Mononuclear cell (primary cell): ENCODE measurements around the gene BLTP3B. TPM values are rescaled to one million over a fixed set of nuclear protein-coding genes. Genes with fewer than 3 reads are reported as not detected.
A peak's percentile ranks its signal among the peaks of the same experiment; 100 is the strongest.

Source experiments
- H3K27me3 ChIP-seq: 2 replicates; pipeline ENCODE4 v1.6.0; 2011; ENCODE audit warnings: low read length, control low read depth; ENCODE audit not compliant: insufficient read depth
- H3K4me1 ChIP-seq: 2 replicates; pipeline ENCODE4 v1.5.1; 2011; ENCODE audit warnings: mild to moderate bottlenecking, low read length, control low read depth; ENCODE audit not compliant: insufficient read depth
- H3K4me3 ChIP-seq: 2 replicates; pipeline ENCODE4 v1.5.1; 2011; ENCODE audit warnings: mild to moderate bottlenecking, low read length, moderate library complexity
- H3K9me3 ChIP-seq: 2 replicates; pipeline ENCODE4 v1.5.1; 2011; ENCODE audit warnings: low read depth, mild to moderate bottlenecking, control low read depth, low read length
- total RNA-seq: library from RNA; depleted of rRNA; stranded (reverse); fragments of >200 nt; gene quantifications from one replicate; pipeline ENCODE4 v1.2.3, GENCODE V29; 2012

BLTP3B gene
- total RNA-seq, 1 donor = 61.1 TPM

DNA sequence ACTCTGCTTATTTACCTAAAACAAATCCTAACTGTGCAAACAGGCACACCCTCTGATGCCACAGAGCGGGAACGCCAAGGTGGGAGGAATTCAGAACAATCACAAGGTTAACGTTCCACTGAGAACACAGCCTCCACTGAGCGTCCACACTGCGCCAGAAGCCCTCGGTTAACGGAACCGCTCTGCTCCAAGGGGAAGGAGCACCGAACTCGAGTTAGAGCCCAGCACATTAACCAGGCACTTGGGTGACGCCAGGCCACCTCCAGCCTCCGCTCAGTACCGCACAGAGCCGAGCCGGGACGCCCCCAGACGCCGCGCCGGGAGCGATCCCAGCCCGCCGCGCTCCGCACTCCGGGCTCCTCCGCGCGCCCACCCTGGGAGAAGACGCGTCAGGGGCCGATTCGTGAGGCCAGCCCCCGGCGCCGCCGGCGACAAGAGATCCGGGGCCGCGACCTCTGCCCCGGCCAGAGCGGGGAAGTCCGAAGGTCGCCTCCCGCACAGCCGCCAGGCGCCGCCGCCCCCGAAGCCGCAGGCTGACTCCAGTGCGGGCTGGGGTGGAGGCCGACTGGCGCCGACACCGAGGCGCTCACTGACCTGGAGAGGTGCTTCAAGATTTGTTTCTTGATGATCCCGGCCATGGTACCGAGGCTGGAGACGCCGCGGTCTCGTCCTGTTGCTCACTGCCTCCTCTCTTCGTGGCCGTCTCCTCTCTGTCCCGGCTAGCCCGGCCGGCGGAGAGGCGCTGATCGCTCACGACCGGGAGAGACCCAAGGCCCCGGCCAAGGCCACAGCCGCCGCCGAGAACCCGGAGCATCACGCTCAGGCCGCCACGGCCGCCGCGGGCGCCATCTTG lies 450 bp downstream of the BLTP3B start:
- peaks cover 52% of the 10 kb centered on the region for H3K4me1 ChIP-seq
- peak overlapping the region; percentile 97 for H3K4me3 ChIP-seq
- H3K9me3 ChIP-seq = no peaks in the 10 kb centered on the region
- no peaks in the 10 kb centered on the region for H3K27me3 ChIP-seq

DNA sequence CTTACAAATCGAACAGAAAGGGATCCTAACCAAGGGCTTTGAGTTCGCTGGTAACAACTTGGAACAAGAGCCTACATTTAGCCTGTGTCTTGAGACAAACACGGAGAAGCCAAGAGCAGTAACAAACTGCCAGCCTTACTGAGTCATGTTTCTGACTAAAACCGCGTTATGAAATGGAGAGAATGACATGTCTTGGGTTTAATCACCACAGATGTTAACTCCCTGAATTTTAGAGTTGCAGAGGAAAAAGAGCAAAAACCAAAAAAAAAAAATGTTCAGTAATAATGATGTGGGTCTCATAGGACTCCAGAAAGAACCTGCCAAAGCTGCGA lies 1.0 kb downstream of the BLTP3B start:
- Histone ChIP-seq H3K27me3 (no peaks in the 10 kb centered on the region), H3K4me1 (peaks cover 58% of the 10 kb centered on the region), H3K4me3 (peak overlapping the region; percentile 97), H3K9me3 (no peaks in the 10 kb centered on the region)

DNA sequence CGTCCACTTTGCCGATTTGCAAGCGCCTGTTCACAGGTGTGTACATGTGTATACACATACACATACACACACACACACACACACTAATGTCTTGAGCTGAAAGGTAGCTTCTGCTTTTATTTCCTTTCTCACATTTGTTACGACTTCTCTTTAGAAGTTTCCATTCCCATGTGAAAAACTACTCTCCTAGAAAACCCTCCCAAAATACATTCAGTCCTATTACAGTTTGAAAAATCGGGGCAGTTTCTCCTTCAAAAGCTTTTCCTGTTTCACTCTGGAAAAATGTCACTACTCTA lies 3.9 kb downstream of the BLTP3B start:
- Histone ChIP-seq H3K9me3 (no peaks in the 10 kb centered on the region), H3K4me3 (no peak overlapping the region), H3K27me3 (no peaks in the 10 kb centered on the region), H3K4me1 (peaks cover 71% of the 10 kb centered on the region)

DNA sequence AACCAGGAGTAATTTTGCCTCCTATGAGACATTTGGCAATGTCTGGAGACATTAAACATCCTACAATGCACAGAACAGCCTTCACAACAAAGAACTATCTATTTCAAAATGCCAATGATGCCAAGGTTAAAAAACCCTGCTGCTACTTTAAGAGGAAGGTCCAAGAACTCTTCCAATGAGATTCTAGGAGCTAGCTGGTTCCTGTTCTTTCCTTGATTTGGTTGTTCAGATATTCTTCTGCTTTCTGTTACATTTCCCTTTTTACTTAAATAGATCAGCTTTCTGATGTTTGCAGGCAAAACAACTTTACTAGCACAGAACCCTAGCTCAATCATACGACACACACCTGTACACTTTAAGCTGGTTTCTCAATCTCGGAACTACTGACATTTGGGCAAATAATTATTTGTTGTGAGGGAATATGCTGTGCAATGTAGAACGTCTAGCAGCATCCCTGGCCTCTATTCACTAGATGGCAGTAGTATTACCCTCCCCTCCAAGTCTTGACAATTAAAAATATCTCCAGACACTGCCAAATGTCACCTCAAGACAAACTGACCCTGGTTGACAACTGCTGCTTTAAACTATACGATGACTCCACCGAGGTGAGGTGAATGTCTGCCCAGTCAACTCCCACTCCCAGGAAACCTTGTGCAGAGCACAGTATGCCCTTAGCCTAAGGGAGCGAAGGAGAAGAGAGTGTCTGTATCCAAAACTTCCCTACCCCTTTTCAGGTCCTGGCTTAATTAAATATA lies 4.4 kb downstream of the BLTP3B start:
- H3K9me3 ChIP-seq = no peaks in the 10 kb centered on the region
- H3K27me3 ChIP-seq = no peaks in the 10 kb centered on the region
- H3K4me1 ChIP-seq = peaks cover 69% of the 10 kb centered on the region
- H3K4me3 ChIP-seq = no peak overlapping the region

DNA sequence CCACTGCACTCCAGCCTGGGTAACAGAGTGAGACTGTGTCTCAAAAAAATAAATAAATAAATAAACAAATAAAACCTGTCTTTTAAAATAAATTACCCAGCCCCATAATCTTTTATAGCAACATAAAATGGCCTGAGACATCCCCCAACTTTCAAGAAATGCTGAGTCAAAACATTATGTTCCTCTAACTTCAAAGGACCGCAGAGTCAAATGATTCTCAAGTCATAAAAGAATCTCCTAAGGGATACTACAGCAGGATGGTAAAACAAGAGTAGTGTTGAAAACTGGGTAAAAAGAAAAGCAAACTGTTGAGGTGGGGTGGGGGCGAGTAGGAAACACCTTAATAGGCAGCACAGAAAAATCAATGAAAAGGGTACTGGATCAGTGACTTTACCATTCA lies 9.5 kb downstream of the BLTP3B start:
- no peak overlapping the region for H3K4me3 ChIP-seq
- H3K4me1 ChIP-seq = peaks cover 50% of the 10 kb centered on the region
- no peaks in the 10 kb centered on the region for H3K27me3 ChIP-seq
- H3K9me3 ChIP-seq = no peaks in the 10 kb centered on the region

DNA sequence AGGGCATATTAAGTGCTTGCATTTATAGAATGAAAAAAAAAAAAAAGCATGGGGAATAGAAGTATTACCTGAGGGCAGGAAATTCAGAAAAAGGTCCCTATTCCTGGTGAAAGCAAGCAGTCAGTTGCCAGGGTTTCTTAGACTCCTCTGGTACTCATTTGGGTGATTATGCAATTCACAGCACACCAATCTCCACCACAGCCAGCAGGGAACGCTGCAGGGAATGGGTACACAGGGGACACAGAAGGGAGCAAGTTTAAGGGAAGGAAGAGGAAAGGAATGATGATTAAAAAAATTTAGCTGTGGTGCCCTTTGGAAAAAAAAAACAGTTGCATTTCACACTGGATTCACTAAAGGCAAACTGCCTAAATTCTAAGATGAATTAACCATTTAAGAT lies 14.2 kb downstream of the BLTP3B start:
- H3K27me3 ChIP-seq = no peaks in the 10 kb centered on the region
- H3K4me3 ChIP-seq = no peak overlapping the region

DNA sequence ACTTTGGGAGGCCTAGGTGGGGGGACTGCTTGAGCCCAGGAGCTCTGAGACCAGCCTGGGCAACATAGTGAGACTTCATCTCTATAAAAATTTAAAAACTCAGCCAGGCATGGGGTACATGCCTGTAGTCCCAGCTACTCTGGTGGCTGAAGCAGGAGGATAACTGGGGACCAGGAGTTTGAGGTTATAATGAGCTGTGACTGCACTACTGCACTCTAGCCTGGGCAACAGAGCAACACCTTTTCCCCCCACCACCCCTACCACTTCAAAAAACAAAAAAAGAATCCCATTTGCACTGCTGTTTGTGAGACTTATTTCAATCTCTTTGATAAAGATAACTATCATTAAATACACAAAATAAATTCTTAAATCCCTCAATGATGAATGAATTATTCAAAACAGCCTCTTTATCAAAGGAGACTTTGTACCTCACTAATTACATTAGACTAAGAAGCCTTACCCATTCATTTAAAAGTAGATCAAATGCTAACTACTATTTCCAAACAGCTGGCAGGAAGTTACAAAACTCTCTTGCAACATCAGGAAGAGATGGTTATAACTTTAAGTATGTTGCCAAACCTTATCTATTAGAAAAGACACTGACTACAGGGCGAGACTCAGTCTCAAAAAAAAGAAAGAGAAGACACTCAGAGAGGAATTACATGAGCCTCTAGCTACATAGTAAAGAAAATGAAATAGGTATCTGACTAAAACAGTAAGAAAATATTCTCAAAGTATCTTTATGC lies 14.7 kb downstream of the BLTP3B start:
- Histone ChIP-seq H3K27me3 (no peaks in the 10 kb centered on the region), H3K9me3 (no peaks in the 10 kb centered on the region), H3K4me3 (no peak overlapping the region), H3K4me1 (peaks cover 48% of the 10 kb centered on the region)

More for the DNA sequence above, 14.2 kb downstream of the BLTP3B start:
- H3K9me3 ChIP-seq = no peaks in the 10 kb centered on the region
- H3K4me1 ChIP-seq = peaks cover 51% of the 10 kb centered on the region

DNA sequence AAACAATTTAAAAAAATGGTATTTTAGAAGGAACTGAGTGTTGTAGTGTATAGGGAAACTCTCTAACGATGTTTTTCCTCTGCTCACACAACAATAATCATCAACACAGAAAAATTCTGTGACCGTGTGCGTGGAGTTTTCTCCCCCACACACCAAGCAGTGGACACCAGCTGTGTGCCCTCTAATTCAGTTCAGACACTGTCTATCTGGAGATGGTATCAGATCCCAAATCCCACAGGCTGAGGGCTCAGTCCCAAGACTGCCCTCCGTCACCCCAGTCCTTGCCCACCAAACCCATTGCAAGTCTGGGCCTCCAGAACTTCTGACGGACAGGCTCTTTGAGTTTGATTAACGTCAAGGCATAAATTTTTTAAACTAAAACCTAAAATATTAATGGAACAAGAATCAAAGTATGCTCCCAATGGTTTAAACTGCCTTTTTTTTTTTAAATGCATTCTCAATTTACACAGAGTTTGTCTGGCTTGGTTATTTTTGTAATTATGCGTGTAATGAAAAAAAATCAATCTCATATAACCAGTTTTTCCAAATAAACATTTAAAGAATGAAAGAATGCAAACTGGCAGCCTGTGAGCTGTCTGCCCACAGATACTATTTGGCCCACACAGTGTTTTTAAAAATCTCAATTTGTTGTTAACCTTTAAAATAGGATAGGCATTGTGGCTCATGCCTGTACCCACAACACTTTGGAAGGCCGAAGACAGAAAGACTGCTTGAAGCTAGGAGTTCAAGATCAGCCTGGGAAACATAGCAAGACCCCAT lies 19.2 kb downstream of the BLTP3B start:
- H3K4me1 ChIP-seq = peaks cover 33% of the 10 kb centered on the region
- no peaks in the 10 kb centered on the region for H3K27me3 ChIP-seq

DNA sequence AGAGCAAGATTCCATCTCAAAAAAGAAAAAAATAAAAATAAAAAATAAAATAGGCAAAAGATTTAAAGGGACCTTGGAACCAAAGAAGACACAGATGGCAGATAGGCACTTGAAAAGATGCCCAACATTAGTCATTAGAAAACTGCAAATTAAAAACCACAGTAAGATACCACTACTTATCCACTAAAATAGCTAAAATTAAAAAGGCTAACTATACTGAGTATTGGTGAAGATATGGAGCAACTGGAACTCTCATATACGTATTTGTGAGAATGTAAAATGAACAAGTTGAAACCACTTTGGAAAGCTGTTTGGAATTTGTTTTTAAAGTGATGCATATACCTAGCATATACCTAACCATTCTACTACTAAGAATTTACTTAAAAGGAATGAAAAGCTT lies 22.3 kb downstream of the BLTP3B start:
- Histone ChIP-seq H3K9me3 (no peaks in the 10 kb centered on the region), H3K4me1 (peaks cover 15% of the 10 kb centered on the region), H3K27me3 (no peaks in the 10 kb centered on the region), H3K4me3 (no peak overlapping the region)

More for the DNA sequence above, 19.2 kb downstream of the BLTP3B start:
- no peak overlapping the region for H3K4me3 ChIP-seq
- H3K9me3 ChIP-seq = no peaks in the 10 kb centered on the region

DNA sequence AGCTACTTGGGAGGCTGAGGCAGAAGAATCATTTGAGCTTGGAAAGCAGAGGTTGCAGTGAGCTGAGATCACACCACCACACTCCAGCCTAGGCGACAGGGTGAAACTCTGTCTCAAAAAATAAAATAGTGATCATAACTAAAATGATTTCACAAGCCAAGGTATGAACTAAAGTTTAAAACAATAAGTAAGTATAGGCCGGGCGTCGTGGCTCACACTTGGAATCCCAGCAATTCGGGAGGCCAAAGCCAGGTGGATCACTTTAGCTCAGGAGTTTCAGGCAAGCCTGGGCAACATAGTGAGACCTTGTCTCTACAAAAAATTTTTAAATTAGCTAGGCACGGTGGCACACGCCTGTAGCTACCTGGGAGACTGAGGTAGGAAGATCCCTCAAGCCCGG lies 27.4 kb downstream of the BLTP3B start:
- Histone ChIP-seq H3K27me3 (no peaks in the 10 kb centered on the region), H3K9me3 (no peaks in the 10 kb centered on the region), H3K4me1 (peaks cover 11% of the 10 kb centered on the region), H3K4me3 (no peak overlapping the region)

DNA sequence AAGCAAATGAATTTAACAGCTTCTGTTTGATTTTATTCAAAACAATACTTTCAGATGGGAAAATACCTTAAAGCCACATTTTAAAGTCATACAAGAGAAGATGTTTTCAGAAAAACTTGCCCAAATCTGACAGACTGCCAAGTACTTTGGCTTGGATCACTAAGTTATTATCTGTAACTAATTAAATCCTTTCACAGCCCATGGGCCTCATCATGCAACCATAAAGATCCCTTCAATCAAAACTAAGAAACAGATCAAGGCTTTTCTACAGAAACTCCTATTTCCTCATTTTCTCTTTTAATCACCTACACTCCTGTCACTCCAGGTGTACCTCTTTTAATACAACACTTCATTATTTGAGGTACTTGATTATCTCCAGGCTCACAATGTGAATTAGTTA lies 28.1 kb downstream of the BLTP3B start:
- peaks cover 11% of the 10 kb centered on the region for H3K4me1 ChIP-seq
- no peaks in the 10 kb centered on the region for H3K9me3 ChIP-seq
- H3K27me3 ChIP-seq = no peaks in the 10 kb centered on the region
- no peak overlapping the region for H3K4me3 ChIP-seq

DNA sequence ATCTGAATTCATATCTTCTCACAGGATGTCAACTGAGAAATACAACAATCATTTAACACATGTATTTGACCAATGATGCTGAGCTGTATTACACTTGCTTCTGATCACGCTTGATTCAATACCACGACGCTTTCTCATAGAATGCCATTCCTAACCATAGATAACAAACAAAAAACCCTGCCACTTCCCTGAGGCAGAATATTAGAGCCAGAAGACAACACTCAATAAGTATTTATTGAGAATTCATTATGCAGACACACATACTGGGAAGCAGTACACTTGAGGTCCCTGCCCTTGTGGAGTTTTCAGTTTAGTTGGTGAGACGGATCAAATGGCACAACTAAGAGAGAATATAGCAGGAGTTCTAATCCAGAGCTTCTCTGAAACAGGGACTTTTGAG lies 32.4 kb downstream of the BLTP3B start:
- Histone ChIP-seq H3K27me3 (no peaks in the 10 kb centered on the region), H3K4me1 (no peaks in the 10 kb centered on the region), H3K4me3 (no peak overlapping the region), H3K9me3 (no peaks in the 10 kb centered on the region)

DNA sequence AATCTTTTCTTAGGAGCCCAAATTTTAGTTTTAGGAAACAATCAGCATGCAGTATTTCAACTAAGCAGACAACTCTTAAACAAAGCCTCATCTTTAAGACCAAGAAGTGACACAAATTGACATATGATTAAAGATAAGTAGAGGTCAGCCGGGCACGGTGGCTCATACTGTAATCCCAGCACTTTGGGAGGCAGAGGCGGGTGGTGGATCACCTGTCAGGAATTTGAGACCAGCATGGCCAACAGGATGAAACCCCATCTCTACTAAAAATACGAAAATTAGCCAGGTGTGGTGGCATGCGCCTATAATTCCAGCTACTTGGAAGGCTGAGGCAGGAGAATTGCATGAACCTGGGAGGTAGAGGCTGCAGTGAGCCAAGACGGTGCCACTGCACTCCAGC lies 35.8 kb downstream of the BLTP3B start:
- H3K4me1 ChIP-seq = no peaks in the 10 kb centered on the region
- H3K4me3 ChIP-seq = no peak overlapping the region
- H3K27me3 ChIP-seq = no peaks in the 10 kb centered on the region
- H3K9me3 ChIP-seq = no peaks in the 10 kb centered on the region

DNA sequence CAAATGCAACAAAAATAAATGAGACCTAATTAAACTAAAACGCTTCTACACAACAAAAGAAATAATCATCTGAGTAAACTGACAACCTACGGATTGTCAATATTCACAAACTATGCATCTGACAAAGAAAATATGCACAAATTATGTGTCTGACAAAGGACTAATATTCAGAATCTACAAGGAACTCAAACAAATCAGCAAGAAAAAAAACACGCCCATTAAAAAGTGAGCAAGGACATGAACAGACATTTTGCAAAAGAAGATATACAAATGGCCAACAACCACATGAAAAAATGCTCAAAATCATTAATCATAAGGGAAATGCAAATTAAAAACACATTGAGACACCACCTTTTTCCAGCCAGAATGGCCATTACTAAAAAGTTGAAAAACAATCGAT lies 37.0 kb downstream of the BLTP3B start:
- H3K4me3 ChIP-seq = no peak overlapping the region
- no peaks in the 10 kb centered on the region for H3K9me3 ChIP-seq
- H3K4me1 ChIP-seq = no peaks in the 10 kb centered on the region
- H3K27me3 ChIP-seq = no peaks in the 10 kb centered on the region

DNA sequence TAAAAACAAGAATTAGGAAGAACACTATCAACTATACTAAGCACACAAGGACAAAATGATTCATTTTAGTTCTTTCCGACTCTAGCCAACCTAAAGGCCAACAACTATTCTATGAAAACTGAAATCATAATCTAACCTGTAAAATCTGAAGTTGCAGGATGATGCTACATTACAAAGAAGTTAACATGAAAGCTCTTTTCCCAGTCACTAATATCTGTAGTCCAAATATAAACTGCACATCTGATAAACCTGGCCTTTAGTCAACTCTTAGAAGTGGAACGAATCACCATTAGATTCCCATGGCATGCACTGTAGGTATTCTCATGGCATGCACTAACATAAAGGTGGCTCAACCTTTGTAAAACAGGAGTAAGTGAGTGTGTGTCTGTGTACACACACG lies 41.7 kb downstream of the BLTP3B start:
- H3K27me3 ChIP-seq = no peaks in the 10 kb centered on the region
- H3K9me3 ChIP-seq = no peaks in the 10 kb centered on the region
- H3K4me1 ChIP-seq = no peaks in the 10 kb centered on the region
- no peak overlapping the region for H3K4me3 ChIP-seq
